ENCODE results near the gene OR11G2.
"Not testable (repeated sequence)": the region's sequence is repeated elsewhere in the genome, so short reads cannot be mapped to it uniquely, and the experiment has no call there.

Gene OR11G2

GRCh38 chr14:20223410-20223809 lies 32.7 kb downstream of the OR11G2 start, which contains the start of gene OR11H6:
OR11H6 (plus strand) TSS chr14:20223710; CDS start chr14:20223710, 0 bp downstream.
- DNase-seq (ENCODE audit: low read depth in 2 of 2): no peak

DNA sequence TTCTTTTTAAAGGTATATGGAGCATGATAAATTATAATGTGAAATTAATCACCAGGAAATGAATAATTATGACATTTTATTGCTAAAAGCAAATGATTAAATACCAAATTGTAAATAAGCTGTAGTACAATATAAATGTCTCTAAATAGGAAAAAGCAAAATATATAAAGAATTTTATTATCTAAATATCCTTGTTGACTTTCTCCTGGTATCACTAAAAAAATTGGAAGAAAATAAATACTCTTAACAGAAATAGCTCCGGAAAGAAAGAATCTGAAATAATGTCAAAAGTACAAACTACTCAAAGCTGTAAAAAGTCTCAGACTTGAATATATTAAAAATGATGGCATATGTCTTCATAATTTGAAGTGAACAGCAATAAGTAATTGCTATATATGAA lies 38.0 kb downstream of the OR11G2 start, which contains the start of gene OR11H7:
OR11H7 (plus strand) TSS at position 301 of the 400 bp plus-strand sequence.
- DNase-seq (ENCODE audit: low read depth in 2 of 2): no peak

GRCh38 chr14:20235415-20235814 lies 44.7 kb downstream of the OR11G2 start:
- not testable (repeated sequence) for DNase-seq (ENCODE audit: low read depth in 2 of 2)

DNA sequence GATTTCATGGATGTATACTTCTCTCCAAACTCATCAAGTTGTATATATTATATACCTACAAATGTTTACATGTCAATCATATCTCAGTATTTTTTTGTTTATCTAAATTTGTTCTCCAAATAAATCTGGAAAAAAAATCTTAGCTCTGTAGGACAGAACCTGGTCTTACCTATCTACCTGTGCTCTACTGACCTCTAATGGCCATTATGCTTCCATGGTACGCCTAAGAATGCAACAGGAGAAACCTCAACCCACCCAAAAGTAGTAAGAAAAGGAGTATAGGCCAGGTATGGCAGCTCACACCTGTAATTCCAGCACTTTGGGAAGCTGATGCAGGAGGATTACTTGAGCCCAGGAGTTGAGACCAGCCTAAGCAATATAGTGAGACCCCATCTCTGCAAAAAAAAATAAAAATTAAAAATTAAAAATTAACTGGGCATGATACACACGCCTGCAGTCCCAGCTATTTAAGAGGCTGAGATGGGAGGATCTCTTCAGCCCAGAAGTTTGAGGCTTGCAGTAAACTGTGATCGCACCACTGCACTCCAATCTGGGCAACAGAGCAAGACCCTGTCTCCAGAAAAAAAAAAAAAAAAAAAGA lies 57.0 kb downstream of the OR11G2 start:
- no peak for DNase-seq (ENCODE audit: low read depth in 2 of 2)

Measured in stimulated activated CD8-positive, alpha-beta memory T cell treated with anti-CD3 and anti-CD28 coated beads, Interleukin-15, amount 100 ng/mL, for 4 hours (primary cell).